Sciatic nerve (tissue), 2 donors: ENCODE results near the gene SLC43A1. TPM values are rescaled to one million over a fixed set of nuclear protein-coding genes. Genes with fewer than 3 reads are reported as not detected.
"Not testable (repeated sequence)": the region's sequence is repeated elsewhere in the genome, so short reads cannot be mapped to it uniquely, and the experiment has no call there.

ENCODE experiments used
- ATAC-seq: fragments of 200-7000 bp; cut with Tn5 transposase; one replicate; pipeline ENCODE4 v1.9.1; 2020; ENCODE audit warnings: mild to moderate bottlenecking, moderate library complexity
- DNase-seq: peaks from one replicate; pipeline ENCODE4 v3.0.0-alpha.2; 2020; ENCODE audit warnings: low spot score
- intact Hi-C: fragments of 100-400 bp; cut with DNase I; formaldehyde crosslinking; loops from one replicate; pipeline ENCODE4 v1.14.2; 2022
- total RNA-seq: library from RNA; stranded (reverse); fragmentation: NEBNext Ultra II Directional; extraction: Animal tissue kit (Norgen Biotek cat#: 25700); gene quantifications from one replicate; pipeline ENCODE4 v1.2.1, GENCODE V29; 2021
- donor health status: DM: no; HTN: no; CAD: no.
- donor health status: DM: no; HTN: no; CAD: no.

Gene SLC43A1
- total RNA-seq = 14.8 TPM

- intact Hi-C loops = no loop called here
- ATAC-seq (peak; percentile 82), DNase-seq (peak; percentile 80)
Observed at GRCh38 chr11:57515332-57516060, at the start of gene SLC43A1. Gene SLC43A1, minus strand, starts transcription at chr11:57515702. Its CDS starts 1,591 bp downstream, at chr11:57514111.

GRCh38 chr11:57562596-57562995 lies 47.1 kb upstream of the SLC43A1 start:
- no peak for DNase-seq
- intact Hi-C loops = no loop called here
- ATAC-seq = no peak

- ATAC-seq (no peak), DNase-seq (no peak)
- intact Hi-C loops = no loop called here
Observed at GRCh38 chr11:57560146-57560545, 44.6 kb upstream of the SLC43A1 start.

GRCh38 chr11:57556041-57556440 lies 40.5 kb upstream of the SLC43A1 start:
- no peak for ATAC-seq
- no peak for DNase-seq
- intact Hi-C loops = no loop called here

- intact Hi-C loops = no loop called here
- no peak for DNase-seq
- no peak for ATAC-seq
Observed at GRCh38 chr11:57555393-57555792, 39.9 kb upstream of the SLC43A1 start.

GRCh38 chr11:57552479-57552878 lies 37.0 kb upstream of the SLC43A1 start:
- DNase-seq = no peak
- intact Hi-C loops = no loop called here
- ATAC-seq = no peak

- DNase-seq (no peak), ATAC-seq (no peak)
- intact Hi-C loops = no loop called here
Observed at GRCh38 chr11:57551941-57552340, 36.4 kb upstream of the SLC43A1 start.

GRCh38 chr11:57549983-57550382 lies 34.5 kb upstream of the SLC43A1 start:
- intact Hi-C loops = no loop called here
- DNase-seq = no peak
- ATAC-seq = no peak

- ATAC-seq (peak; percentile 13), DNase-seq (no peak)
- intact Hi-C loops = no loop called here
Observed at GRCh38 chr11:57547854-57548377, 32.4 kb upstream of the SLC43A1 start.

GRCh38 chr11:57546869-57547475 lies 31.5 kb upstream of the SLC43A1 start:
- ATAC-seq (peak; percentile 31), DNase-seq (no peak)
- intact Hi-C loops = no loop called here

GRCh38 chr11:57546451-57546850 lies 30.9 kb upstream of the SLC43A1 start:
- ATAC-seq = no peak
- intact Hi-C loops = no loop called here
- DNase-seq = no peak

- DNase-seq (no peak), ATAC-seq (no peak)
- intact Hi-C loops = no loop called here
Observed at GRCh38 chr11:57545883-57546282, 30.4 kb upstream of the SLC43A1 start.

- intact Hi-C loops = no loop called here
- DNase-seq (no peak), ATAC-seq (no peak)
Observed at GRCh38 chr11:57544566-57544965, 29.1 kb upstream of the SLC43A1 start.

- DNase-seq = no peak
- intact Hi-C loops = no loop called here
- ATAC-seq = no peak
Observed at GRCh38 chr11:57543593-57543992, 28.1 kb upstream of the SLC43A1 start.

GRCh38 chr11:57542582-57542981 lies 27.1 kb upstream of the SLC43A1 start:
- ATAC-seq (no peak), DNase-seq (no peak)
- intact Hi-C loops = no loop called here

GRCh38 chr11:57541169-57541568 lies 25.7 kb upstream of the SLC43A1 start:
- ATAC-seq = no peak
- DNase-seq = no peak
- intact Hi-C loops = no loop called here

- DNase-seq (no peak), ATAC-seq (no peak)
- intact Hi-C loops = no loop called here
Observed at GRCh38 chr11:57539342-57539741, 23.8 kb upstream of the SLC43A1 start.

- ATAC-seq (no peak), DNase-seq (no peak)
- intact Hi-C loops = no loop called here
Observed at GRCh38 chr11:57536947-57537619, 21.6 kb upstream of the SLC43A1 start, which contains the start of gene SMTNL1. Gene SMTNL1, plus strand, starts transcription at chr11:57537595. Its CDS starts 5,048 bp downstream, at chr11:57542643.

- ATAC-seq, DNase-seq, intact Hi-C loops: not testable (repeated sequence)
Observed at GRCh38 chr11:57534449-57534848, 18.9 kb upstream of the SLC43A1 start.
